ENCODE results near the gene TIMP3. TPM values are rescaled to one million over a fixed set of nuclear protein-coding genes. Genes with fewer than 3 reads are reported as not detected.
"Not testable (repeated sequence)": the region's sequence is repeated elsewhere in the genome, so short reads cannot be mapped to it uniquely, and the experiment has no call there.

The TIMP3 gene
- total and polyA plus RNA-seq, 9 donors, result 96.6 to 196 (median 119) TPM

DNA sequence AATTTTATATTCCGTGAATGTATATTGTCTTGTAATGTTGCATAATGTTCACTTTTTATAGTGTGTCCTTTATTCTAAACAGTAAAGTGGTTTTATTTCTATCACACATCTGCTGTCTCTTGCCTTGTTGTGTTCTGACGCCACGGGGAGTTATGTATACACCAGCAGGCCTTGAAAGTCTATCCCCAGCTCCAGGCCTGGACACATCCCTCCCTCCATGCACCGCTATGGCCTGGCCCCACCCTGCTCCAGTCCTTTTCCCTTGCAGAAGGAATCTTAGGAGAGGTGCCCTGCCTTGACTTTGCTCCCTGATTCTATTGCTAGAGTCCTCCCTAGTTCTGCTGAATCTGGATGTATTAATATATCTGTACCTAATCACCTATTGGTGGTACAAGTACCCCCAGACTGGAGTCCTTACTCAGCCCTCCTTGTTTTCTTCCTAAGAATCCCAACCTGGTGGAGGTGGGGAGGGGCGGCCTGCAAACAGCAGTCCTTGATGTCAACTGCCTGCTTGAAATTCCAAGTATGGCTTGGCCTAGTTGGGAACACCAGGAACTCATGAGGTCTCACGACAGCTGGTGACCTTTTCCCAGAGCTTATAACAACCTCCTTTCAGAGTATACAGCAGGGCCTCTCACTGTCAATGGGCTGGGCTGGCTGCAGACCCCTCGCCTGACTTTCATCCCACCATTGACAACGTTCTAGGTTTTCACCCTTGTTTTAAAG lies 61.6 kb downstream of the TIMP3 start:
- 71% methylated on average over 4 of the region's 8 CpGs for WGBS (ENCODE audit: insufficient coverage)
- peak; percentile 63 for DNase-seq
- H3K36me3 ChIP-seq (ENCODE audit: control insufficient read depth, insufficient read depth, low read length), result peaks cover 43% of the 10 kb centered on the region
- peak overlapping the region; percentile 51 for H3K27ac ChIP-seq (ENCODE audit: low read length)
- H3K9me3 ChIP-seq (replicated peaks; ENCODE audit: control insufficient read depth, low read depth, low read length), result no peaks in the 10 kb centered on the region
- no peaks in the 10 kb centered on the region for H3K27me3 ChIP-seq (ENCODE audit: control insufficient read depth, insufficient read depth, low read length)
- no peak overlapping the region for H3K4me3 ChIP-seq (ENCODE audit: low read length)
- peaks cover 22% of the 10 kb centered on the region for H3K4me1 ChIP-seq (ENCODE audit: control insufficient read depth, insufficient read depth, low read length)

DNA sequence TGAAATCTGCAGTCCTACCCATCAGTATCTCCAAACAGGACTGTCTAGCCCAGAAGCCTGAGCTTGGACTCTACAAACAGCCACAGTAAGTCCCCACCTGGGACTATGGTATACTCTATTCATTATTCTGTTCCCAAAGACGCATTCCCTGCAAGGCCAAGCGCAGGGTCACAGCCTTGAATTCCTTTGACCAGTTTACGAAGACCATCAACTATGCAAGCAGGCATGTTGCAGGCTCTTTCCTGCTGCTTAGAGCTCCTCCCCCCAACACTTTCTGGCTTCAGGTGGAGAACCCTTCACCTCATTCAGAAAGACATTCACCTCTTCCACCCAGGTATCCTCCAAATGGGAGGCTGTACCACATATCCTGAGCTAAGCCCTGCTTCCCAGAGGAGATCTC lies 62.5 kb downstream of the TIMP3 start:
- Histone ChIP-seq H3K9me3 (replicated peaks; ENCODE audit: control insufficient read depth, low read depth, low read length) (no peaks in the 10 kb centered on the region), H3K27ac (ENCODE audit: low read length) (no peak overlapping the region), H3K4me1 (ENCODE audit: control insufficient read depth, insufficient read depth, low read length) (peaks cover 22% of the 10 kb centered on the region), H3K4me3 (ENCODE audit: low read length) (no peak overlapping the region), H3K27me3 (ENCODE audit: control insufficient read depth, insufficient read depth, low read length) (no peaks in the 10 kb centered on the region), H3K36me3 (ENCODE audit: control insufficient read depth, insufficient read depth, low read length) (peaks cover 33% of the 10 kb centered on the region)
- WGBS (ENCODE audit: insufficient coverage), result 96% methylated on average over 3 of the region's 3 CpGs
- DNase-seq, result no peak

- H3K27ac ChIP-seq (ENCODE audit: low read length), result no peak overlapping the region
- no peaks in the 10 kb centered on the region for H3K27me3 ChIP-seq (ENCODE audit: control insufficient read depth, insufficient read depth, low read length)
- peaks cover 28% of the 10 kb centered on the region for H3K36me3 ChIP-seq (ENCODE audit: control insufficient read depth, insufficient read depth, low read length)
- H3K9me3 ChIP-seq (replicated peaks; ENCODE audit: control insufficient read depth, low read depth, low read length), result no peaks in the 10 kb centered on the region
- no peak for DNase-seq
- peaks cover 22% of the 10 kb centered on the region for H3K4me1 ChIP-seq (ENCODE audit: control insufficient read depth, insufficient read depth, low read length)
- 88% methylated on average over 4 of the region's 7 CpGs for WGBS (ENCODE audit: insufficient coverage)
- H3K4me3 ChIP-seq (ENCODE audit: low read length), result no peak overlapping the region
Measured at GRCh38 chr22:32864596-32864995, 63.1 kb downstream of the TIMP3 start.

GRCh38 chr22:32866953-32867352 lies 65.4 kb downstream of the TIMP3 start:
- Histone ChIP-seq H3K36me3 (ENCODE audit: control insufficient read depth, insufficient read depth, low read length) (peaks cover 8% of the 10 kb centered on the region), H3K9me3 (replicated peaks; ENCODE audit: control insufficient read depth, low read depth, low read length) (no peaks in the 10 kb centered on the region), H3K4me1 (ENCODE audit: control insufficient read depth, insufficient read depth, low read length) (peaks cover 17% of the 10 kb centered on the region), H3K27ac (ENCODE audit: low read length) (no peak overlapping the region), H3K4me3 (ENCODE audit: low read length) (no peak overlapping the region), H3K27me3 (ENCODE audit: control insufficient read depth, insufficient read depth, low read length) (no peaks in the 10 kb centered on the region)
- WGBS (ENCODE audit: insufficient coverage), result 81% methylated on average over 2 of the region's 4 CpGs
- no peak for DNase-seq

DNA sequence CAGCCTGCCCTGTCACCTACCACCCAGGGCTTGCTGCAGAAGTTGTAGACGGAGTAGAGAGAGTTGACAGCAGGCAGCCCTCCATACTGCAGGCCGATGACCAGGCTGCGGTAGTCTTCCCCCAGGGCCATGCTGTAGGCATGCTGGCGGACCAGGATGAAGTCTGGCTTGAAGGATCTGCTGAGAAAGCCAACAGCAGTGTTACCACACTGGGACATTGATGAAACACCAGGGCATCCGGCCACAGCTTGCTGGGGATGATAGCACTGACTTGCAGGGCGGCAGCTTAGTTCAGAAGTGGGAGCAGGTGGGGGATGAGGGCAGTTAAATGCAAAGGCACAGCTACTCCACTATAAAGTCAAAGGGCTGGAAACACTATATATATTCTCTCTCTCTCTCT lies 67.4 kb downstream of the TIMP3 start:
- Histone ChIP-seq H3K9me3 (replicated peaks; ENCODE audit: control insufficient read depth, low read depth, low read length) (no peaks in the 10 kb centered on the region), H3K4me1 (ENCODE audit: control insufficient read depth, insufficient read depth, low read length) (peaks cover 2% of the 10 kb centered on the region), H3K27ac (ENCODE audit: low read length) (no peak overlapping the region), H3K27me3 (ENCODE audit: control insufficient read depth, insufficient read depth, low read length) (no peaks in the 10 kb centered on the region), H3K36me3 (ENCODE audit: control insufficient read depth, insufficient read depth, low read length) (no peaks in the 10 kb centered on the region), H3K4me3 (ENCODE audit: low read length) (no peak overlapping the region)
- WGBS (ENCODE audit: insufficient coverage), result 100% methylated on average over 4 of the region's 6 CpGs
- no peak for DNase-seq

GRCh38 chr22:32870474-32870873 lies 69.0 kb downstream of the TIMP3 start:
- H3K27me3 ChIP-seq (ENCODE audit: control insufficient read depth, insufficient read depth, low read length), result no peaks in the 10 kb centered on the region
- DNase-seq, result no peak
- H3K9me3 ChIP-seq (replicated peaks; ENCODE audit: control insufficient read depth, low read depth, low read length), result no peaks in the 10 kb centered on the region
- H3K27ac ChIP-seq (ENCODE audit: low read length), result no peak overlapping the region
- H3K4me3 ChIP-seq (ENCODE audit: low read length), result no peak overlapping the region
- no peaks in the 10 kb centered on the region for H3K36me3 ChIP-seq (ENCODE audit: control insufficient read depth, insufficient read depth, low read length)
- H3K4me1 ChIP-seq (ENCODE audit: control insufficient read depth, insufficient read depth, low read length), result peaks cover 12% of the 10 kb centered on the region

DNA sequence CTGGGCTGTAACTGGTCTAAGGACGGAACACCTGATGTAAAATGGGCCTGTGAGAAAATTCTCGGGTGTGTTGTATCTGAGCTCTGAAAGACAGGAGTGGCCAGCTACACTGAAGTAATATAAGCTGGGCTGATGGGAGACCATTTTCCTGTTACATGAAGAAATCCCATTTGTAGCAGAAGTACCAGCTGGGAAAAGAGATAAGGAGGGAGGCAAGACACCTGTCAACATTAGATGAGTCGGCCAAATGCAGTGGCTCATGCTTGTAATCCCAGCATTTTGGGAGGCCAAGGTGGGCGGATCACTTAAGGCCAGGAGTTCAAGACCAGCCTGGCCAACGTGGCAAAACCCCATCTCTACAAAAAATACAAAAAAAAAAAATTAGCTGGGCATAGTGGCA lies 72.1 kb downstream of the TIMP3 start:
- not testable (repeated sequence) for H3K27ac ChIP-seq (ENCODE audit: low read length); H3K36me3 ChIP-seq (ENCODE audit: control insufficient read depth, insufficient read depth, low read length); H3K4me3 ChIP-seq (ENCODE audit: low read length); DNase-seq; H3K27me3 ChIP-seq (ENCODE audit: control insufficient read depth, insufficient read depth, low read length); H3K9me3 ChIP-seq (replicated peaks; ENCODE audit: control insufficient read depth, low read depth, low read length)
- peaks cover 14% of the 10 kb centered on the region for H3K4me1 ChIP-seq (ENCODE audit: control insufficient read depth, insufficient read depth, low read length)
- 50% methylated on average over 1 of the region's 5 CpGs for WGBS (ENCODE audit: insufficient coverage)

GRCh38 chr22:32874385-32874784 lies 72.9 kb downstream of the TIMP3 start:
- H3K36me3 ChIP-seq (ENCODE audit: control insufficient read depth, insufficient read depth, low read length), result no peaks in the 10 kb centered on the region
- H3K27ac ChIP-seq (ENCODE audit: low read length), result no peak overlapping the region
- WGBS (ENCODE audit: insufficient coverage), result 55% methylated on average over 3 of the region's 4 CpGs
- peaks cover 14% of the 10 kb centered on the region for H3K4me1 ChIP-seq (ENCODE audit: control insufficient read depth, insufficient read depth, low read length)
- H3K9me3 ChIP-seq (replicated peaks; ENCODE audit: control insufficient read depth, low read depth, low read length), result no peaks in the 10 kb centered on the region
- no peak for DNase-seq
- H3K27me3 ChIP-seq (ENCODE audit: control insufficient read depth, insufficient read depth, low read length), result no peaks in the 10 kb centered on the region
- H3K4me3 ChIP-seq (ENCODE audit: low read length), result no peak overlapping the region

GRCh38 chr22:32874976-32875375 lies 73.5 kb downstream of the TIMP3 start:
- no peaks in the 10 kb centered on the region for H3K9me3 ChIP-seq (replicated peaks; ENCODE audit: control insufficient read depth, low read depth, low read length)
- H3K4me1 ChIP-seq (ENCODE audit: control insufficient read depth, insufficient read depth, low read length), result peaks cover 19% of the 10 kb centered on the region
- peak; percentile 89 for DNase-seq
- H3K4me3 ChIP-seq (ENCODE audit: low read length), result no peak overlapping the region
- WGBS (ENCODE audit: insufficient coverage), result 9% methylated on average over 8 of the region's 10 CpGs
- H3K36me3 ChIP-seq (ENCODE audit: control insufficient read depth, insufficient read depth, low read length), result no peaks in the 10 kb centered on the region
- no peak overlapping the region for H3K27ac ChIP-seq (ENCODE audit: low read length)
- H3K27me3 ChIP-seq (ENCODE audit: control insufficient read depth, insufficient read depth, low read length), result no peaks in the 10 kb centered on the region

GRCh38 chr22:32876516-32876915 lies 75.0 kb downstream of the TIMP3 start:
- Histone ChIP-seq H3K4me1 (ENCODE audit: control insufficient read depth, insufficient read depth, low read length) (peaks cover 34% of the 10 kb centered on the region), H3K27me3 (ENCODE audit: control insufficient read depth, insufficient read depth, low read length) (no peaks in the 10 kb centered on the region), H3K4me3 (ENCODE audit: low read length) (no peak overlapping the region), H3K36me3 (ENCODE audit: control insufficient read depth, insufficient read depth, low read length) (no peaks in the 10 kb centered on the region), H3K27ac (ENCODE audit: low read length) (no peak overlapping the region), H3K9me3 (replicated peaks; ENCODE audit: control insufficient read depth, low read depth, low read length) (no peaks in the 10 kb centered on the region)
- no peak for DNase-seq
- no CpG with 5 or more reads among the region's 2 CpGs for WGBS (ENCODE audit: insufficient coverage)

GRCh38 chr22:32877196-32877595 lies 75.7 kb downstream of the TIMP3 start:
- Histone ChIP-seq H3K4me1 (ENCODE audit: control insufficient read depth, insufficient read depth, low read length) (peaks cover 40% of the 10 kb centered on the region), H3K4me3 (ENCODE audit: low read length) (no peak overlapping the region), H3K27me3 (ENCODE audit: control insufficient read depth, insufficient read depth, low read length) (no peaks in the 10 kb centered on the region), H3K27ac (ENCODE audit: low read length) (no peak overlapping the region), H3K9me3 (replicated peaks; ENCODE audit: control insufficient read depth, low read depth, low read length) (no peaks in the 10 kb centered on the region), H3K36me3 (ENCODE audit: control insufficient read depth, insufficient read depth, low read length) (no peaks in the 10 kb centered on the region)
- DNase-seq, result no peak
- 100% methylated on average over 1 of the region's 3 CpGs for WGBS (ENCODE audit: insufficient coverage)
